HL-60 (cell line): Measurements from ENCODE around the gene STARD10.

ENCODE experiments used
- CTCF ChIP-seq: IDR thresholded peaks from one replicate; pipeline ENCODE4 v1.5.1; 2011; ENCODE audit warnings: low read length, control low read depth, inconsistent platforms; ENCODE audit not compliant: insufficient read depth
- GABPA ChIP-seq: IDR thresholded peaks from 2 replicates; pipeline ENCODE4 v1.6.1; 2012; ENCODE audit warnings: low read depth
- REST ChIP-seq: IDR thresholded peaks from 2 replicates; pipeline ENCODE4 v1.6.1; 2012; ENCODE audit warnings: low read depth; ENCODE audit not compliant: insufficient replicate concordance

- TF ChIP-seq CTCF (no peak), GABPA (no peak), REST (no peak)
These were observed 51.9 kb downstream of the STARD10 start for GRCh38 chr11:72741849-72742512.
